Ovary (tissue), 3 donors: ENCODE measurements around the gene UGT1A10.
"Not testable (repeated sequence)": the region's sequence is repeated elsewhere in the genome, so short reads cannot be mapped to it uniquely, and the experiment has no call there.

Source experiments
- EP300 ChIP-seq: sonication (generic); formaldehyde crosslinking; IDR thresholded peaks from one replicate; pipeline ENCODE4 v1.6.1; 2017; ENCODE audit warnings: antibody characterized with exemption
- TF ChIP-seq, protein P1 (sequence below), 3 donors: fragments of 450-650 bp in 2 of 3; fragments of 200-600 bp in 1 of 3; IDR thresholded peaks; one replicate each; pipeline versions ENCODE4 v1.5.1 to v1.8.0; 2016 to 2022; ENCODE audit warnings: antibody characterized with exemption in 3 of 3, mild to moderate bottlenecking in 1 of 3
- donor health status: DM: no; HTN: no; CAD: no.

DNA sequence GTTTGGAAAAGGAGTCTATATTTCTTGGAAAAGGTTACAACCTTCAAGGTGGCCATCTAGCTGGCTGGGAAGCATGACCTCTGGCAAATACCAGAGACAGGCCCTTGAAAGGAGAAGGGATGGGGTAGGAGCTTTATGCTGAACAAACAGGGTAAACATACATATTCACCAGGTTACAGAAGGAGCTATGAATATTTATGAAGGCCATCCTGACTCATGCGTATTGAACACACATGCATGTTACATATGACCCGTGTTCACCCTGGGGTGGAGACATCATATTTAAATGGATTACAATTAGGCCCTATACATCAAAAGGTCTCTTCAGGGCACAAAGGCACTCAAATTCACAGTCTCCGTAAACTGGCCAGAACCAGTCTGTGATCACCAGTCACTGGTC is 19.7 kb downstream of the UGT1A10 start:
- TF ChIP-seq, protein P1, sequence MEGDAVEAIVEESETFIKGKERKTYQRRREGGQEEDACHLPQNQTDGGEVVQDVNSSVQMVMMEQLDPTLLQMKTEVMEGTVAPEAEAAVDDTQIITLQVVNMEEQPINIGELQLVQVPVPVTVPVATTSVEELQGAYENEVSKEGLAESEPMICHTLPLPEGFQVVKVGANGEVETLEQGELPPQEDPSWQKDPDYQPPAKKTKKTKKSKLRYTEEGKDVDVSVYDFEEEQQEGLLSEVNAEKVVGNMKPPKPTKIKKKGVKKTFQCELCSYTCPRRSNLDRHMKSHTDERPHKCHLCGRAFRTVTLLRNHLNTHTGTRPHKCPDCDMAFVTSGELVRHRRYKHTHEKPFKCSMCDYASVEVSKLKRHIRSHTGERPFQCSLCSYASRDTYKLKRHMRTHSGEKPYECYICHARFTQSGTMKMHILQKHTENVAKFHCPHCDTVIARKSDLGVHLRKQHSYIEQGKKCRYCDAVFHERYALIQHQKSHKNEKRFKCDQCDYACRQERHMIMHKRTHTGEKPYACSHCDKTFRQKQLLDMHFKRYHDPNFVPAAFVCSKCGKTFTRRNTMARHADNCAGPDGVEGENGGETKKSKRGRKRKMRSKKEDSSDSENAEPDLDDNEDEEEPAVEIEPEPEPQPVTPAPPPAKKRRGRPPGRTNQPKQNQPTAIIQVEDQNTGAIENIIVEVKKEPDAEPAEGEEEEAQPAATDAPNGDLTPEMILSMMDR (IDR thresholded peaks at IDR 0.05): not testable (repeated sequence)
- not testable (repeated sequence) for TF ChIP-seq EP300
